CD4-positive, alpha-beta T cell treated with Interleukin-17A for 1 hour (primary cell): ENCODE results near the gene RASA3.
"Not testable (repeated sequence)": the region's sequence is repeated elsewhere in the genome, so short reads cannot be mapped to it uniquely, and the experiment has no call there.

Experiments
- DNase-seq: peaks from one replicate; pipeline ENCODE4 v3.0.0-alpha.2; 2020

RASA3 gene

DNA sequence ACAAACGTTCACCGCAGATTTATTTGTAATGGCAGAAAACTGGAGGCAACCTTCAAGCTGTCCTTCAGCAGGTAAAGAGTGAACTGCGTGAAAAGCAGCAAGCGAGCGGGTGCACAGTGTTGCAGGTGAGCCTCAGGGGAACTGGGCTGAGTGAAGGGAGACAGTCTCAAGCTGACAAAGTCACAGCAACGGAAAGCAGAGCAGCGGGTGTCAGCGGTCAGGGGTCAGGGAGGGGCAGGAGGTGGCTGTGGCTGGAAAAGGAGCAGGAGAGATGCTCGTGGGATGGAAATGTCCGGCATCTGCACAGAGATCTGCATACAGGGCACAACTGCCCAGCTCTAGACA, 8.5 kb upstream of the RASA3 start:
- DNase-seq: peak; percentile 53

DNA sequence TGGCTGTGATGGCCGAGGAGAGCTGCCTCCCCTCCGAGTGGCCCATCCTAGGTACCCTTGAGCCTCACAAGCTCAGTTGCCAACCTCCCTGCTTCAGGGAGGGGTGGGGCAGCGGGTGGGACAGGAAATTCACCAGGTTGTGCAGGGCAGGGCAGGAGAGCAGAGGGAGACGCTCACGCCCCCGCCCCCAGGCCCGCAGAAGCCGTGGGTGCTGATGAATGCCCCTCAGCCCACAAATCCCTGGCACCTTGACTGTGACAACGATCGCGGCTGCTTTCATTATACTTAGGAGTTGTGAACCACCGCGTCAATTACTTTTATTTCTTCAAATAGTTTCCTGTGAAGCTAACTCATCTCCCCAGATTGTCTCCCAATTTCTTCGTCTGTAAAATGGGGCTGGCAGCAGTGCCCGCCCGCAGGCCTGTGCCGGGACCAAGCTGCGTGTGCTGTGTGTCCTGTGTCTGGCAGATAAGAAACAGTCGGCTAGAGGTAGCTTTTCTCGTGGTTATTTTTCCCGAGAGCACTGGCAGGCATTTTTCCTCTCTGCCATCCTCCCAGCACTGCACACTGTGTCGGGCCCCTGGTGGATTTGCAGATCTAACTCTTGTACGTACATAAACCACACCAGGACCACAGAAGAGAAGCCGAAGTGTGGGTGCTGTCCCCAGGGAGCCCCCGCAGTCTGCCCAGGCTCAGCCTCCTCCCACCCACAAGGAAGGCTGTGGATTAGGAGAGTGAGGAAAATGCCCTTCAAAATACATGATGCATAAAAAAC, 7.9 kb upstream of the RASA3 start:
- DNase-seq: peak; percentile 66

DNA sequence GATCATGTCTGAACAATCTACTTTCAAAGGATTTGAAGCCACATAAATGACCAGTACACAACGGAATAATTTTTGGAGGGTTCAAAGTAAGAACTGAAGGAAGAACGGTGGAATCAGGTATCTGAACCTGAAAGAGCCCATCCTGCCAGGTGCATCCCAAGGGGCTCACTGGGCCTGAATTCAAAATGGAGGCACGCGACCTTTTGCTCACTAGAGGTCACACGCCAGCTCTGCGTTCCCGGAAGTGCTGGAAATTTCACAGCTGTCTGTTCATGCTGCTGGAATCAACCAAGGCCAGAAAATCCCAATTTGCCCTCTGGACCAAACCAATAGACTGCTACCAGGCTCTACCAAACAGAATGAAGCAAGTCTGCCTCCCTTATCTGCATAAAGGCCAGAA, 4.2 kb upstream of the RASA3 start:
- DNase-seq: no peak

DNA sequence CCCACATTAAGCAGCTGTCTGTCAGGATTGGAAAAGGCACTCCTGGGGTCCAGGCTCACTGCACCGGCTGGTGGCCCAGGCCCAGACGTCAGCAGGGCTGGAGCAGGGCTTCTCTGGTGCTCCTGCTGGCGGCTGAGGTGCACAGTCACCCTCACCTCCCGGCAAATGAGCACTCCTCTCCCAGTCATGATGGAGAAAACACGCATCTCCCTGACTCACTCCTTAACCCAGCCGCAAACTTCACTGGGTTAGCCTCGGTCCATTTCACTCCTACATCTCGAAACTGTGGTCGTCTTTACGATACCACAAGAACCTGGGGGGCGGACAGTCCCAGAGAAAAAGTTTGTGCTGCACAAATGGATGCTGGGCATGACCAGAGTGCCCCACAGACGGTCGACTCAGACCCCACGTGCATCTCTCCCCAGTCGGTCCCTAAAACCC, 3.3 kb upstream of the RASA3 start:
- DNase-seq: no peak

DNA sequence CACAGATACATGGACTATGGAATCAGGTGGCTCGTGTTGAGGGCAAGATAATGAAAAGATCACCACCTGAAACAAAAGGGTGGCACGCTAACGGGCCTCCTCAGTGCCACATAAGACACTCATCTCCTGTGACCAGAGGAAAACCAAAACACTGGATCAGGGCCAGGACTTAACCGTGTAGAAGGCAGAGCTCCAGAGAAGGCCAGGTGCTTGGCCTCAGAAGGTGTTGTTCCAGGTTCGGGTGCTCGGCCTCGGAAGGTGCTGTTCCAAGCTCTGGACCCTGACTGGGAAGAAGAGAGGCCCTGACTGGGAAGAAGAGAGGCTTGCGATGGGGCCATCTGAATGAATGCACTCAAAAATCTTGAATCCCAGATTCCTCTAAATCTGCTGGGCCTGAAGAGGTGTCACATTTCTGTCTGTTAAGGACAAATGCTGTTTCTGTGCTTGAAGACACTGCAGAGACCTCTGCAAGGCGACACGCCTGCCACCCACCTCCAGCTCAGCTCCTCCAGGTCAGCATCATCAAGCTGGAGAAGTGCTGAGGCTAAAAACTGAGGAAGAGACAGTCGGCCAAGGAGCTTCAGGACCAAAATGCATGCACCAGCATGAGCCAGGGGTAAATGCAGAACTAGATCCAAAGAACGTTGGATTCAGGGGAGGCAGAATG, 2.7 kb upstream of the RASA3 start:
- DNase-seq: no peak

DNA sequence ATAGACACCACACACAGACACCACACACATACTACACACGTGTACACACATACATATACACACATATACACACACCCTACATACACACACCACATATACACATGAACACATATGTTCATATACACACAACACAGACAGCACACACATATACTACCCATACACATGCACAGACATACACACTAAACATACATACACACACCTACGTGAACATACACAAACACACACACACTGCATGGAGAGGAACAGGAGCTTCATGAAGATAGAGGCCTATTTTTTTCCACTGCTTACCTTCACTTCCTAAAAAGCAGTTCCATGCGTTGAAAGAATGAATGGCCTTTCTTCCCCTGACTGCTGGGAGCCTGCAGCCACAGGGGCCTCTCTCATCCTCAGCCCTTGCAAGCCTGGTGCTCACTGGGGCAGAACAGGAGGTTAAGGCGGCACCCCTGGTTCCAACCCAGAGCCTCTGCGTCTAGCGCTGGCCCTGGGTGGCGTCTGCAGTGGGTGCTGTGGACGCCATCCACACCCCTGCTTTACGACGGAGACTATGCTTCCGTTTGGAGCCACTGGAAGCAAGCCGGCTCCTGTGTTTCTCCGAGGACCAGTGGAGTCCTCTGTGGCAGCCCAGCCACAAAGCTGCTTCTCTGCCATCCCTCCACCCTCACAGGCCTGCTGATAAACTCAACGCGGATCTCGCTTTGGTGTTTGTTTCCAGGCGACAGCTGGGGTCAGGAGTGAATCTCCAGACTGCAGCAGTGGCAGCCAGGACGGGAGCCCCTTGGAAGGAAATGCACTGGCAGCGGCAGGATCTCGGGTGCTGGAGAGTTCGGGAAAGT, 1.9 kb upstream of the RASA3 start:
- no peak for DNase-seq

DNA sequence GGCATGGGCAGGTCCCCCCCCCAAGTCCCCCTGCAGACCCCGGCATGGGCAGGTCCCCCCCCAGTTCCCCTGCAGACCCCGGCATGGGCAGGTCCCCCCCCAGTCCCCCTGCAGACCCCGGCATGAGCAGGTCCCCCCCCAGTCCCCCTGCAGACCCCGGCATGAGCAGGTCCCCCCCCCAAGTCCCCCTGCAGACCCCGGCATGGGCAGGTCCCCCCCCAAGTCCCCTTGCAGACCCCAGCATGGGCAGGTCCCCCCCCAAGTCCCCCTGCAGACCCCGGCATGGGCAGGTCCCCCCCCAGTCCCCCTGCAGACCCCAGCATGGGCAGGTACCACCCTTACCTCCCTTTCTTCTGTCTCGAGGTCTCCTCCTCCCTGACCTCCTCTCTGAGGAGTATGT, 1.1 kb upstream of the RASA3 start:
- not testable (repeated sequence) for DNase-seq

DNA sequence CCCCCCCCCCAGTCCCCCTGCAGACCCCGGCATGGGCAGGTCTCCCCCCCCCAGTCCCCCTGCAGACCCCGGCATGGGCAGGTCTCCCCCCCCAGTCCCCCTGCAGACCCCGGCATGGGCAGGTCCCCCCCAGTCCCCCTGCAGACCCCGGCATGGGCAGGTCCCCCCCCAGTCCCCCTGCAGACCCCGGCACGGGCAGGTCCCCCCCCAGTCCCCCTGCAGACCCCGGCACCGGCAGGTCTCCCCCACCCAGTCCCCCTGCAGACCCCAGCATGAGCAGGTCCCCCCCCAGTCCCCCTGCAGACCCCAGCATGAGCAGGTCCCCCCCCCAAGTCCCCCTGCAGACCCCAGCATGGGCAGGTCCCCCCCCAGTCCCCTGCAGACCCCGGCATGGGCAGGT, 703 bp upstream of the RASA3 start:
- DNase-seq: not testable (repeated sequence)

DNA sequence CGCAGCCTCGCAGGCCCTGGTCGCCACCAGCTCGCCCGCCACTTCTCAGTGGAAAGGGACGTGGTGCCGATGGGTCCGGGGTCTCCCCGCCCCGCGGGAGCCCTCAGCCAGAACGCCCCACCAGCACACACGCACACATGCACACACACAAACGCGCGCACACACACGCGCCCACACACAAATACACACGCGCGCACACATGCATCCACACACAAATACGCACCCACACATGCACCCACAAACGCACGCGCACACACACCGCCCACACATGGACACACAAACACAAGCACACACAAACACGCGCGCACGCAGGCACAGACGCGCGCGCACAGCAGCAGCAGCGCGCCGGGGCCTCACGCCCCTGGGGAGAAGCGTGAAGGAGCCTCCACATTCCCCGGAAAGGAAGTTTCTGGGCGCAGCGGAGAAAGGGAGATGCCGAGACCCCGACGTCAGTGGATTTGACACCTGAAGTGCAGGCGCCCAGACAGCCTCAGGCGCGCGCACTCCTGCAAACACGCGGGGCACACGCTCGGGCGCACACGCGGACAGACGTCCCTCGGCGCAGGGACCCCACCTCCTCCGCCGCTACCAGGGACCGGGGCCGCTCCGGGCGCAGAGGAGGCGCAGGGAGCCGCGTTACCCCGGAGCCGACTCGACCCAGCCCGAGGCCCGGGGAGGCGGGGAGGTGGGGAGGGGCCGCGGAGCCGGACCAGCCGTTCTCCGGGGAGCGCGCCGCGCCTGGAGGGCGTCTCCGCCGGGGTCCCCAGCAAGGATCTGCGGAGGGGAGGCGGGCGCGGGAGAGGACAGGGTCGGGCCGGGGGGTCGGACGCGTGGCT, 622 bp downstream of the RASA3 start:
- no peak for DNase-seq

DNA sequence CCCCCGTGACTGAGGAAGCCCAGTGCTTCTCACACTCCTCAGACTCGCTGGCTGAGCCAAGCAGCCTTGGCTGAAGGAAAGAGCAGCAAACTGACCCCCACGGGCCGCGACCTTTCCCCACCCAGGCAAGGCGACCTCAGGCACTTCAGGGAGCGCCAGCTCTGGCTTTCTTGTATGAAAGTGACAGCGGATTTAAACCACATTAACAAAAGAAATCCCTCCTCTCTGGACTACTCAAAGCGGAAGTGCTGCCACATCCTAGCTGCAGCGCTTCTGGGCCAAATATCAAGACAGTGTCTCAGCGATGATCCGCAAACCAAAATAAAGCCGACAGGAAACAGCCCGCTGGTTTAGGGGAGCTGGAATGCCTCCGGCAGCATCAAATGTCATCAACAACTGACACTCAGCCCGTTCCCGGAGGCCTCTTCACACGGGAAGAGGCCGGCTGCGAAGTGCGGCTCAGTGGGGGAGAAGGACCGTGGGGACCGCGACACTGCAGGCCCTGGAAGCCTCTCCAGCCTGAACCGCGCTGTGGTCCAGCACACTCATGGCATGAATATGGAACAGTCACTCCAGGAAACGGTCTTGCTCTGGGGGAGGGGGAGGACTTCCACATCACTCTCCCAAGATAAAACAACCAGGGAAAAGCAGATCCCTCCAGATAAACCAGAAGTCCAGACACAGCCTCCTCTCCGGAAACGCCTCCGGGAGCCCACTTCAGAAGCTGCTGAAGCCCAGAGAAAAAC, 1.4 kb downstream of the RASA3 start:
- peak; percentile 74 for DNase-seq

DNA sequence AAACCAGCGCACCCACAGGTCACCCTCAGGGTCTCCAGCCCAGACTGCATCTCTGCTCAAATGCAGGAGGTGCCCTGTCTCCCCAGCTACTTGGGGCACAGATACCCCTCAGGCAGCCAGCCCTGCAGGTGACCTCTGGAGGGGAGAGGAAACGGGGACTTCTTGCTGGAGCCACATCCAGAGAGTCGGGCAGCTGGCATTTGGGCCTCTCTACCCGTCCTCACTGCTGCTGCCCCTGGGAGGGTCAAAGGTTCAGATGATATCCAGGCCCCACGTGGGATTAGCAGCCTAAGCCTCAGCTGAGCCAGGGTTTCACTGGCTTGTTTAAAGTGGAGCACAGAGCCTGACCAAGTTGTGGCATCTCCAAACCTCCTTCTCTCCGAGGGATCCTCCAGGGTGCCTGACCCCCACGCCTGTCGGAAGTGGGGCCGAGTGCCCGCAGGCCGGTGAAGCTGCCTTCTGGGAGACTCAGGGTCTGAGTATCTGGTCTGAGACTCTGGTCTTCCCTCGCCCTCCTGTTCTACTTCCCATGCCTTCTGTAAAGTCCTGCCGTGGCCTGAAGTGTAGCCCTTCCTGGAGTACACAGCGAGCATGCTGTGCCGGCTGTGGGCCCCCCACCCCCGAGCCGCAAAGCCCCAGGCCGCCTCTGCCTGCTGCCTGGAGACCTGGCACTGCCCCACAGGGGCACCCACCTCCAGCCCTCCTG, 2.1 kb downstream of the RASA3 start:
- DNase-seq: no peak

DNA sequence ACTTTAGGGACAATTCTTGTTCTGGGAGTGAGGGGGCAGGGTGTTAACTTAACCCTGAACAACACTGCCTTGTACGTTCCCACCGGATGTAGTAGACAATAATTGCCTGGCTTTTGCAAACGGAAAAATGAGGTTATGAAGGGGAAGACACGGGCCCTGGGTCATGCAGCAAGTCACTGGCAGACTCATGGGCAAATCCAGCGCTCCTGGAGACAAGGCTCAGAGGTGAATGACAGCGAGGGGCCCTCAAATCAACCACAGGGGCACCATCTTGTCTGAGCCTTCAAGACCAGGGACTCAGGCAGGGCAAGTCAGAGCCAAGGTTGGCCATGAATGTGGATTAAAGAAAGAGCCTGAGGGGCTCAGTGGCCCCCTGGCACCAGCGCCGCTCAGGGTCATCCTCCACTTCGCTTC, 2.8 kb downstream of the RASA3 start:
- DNase-seq: no peak

DNA sequence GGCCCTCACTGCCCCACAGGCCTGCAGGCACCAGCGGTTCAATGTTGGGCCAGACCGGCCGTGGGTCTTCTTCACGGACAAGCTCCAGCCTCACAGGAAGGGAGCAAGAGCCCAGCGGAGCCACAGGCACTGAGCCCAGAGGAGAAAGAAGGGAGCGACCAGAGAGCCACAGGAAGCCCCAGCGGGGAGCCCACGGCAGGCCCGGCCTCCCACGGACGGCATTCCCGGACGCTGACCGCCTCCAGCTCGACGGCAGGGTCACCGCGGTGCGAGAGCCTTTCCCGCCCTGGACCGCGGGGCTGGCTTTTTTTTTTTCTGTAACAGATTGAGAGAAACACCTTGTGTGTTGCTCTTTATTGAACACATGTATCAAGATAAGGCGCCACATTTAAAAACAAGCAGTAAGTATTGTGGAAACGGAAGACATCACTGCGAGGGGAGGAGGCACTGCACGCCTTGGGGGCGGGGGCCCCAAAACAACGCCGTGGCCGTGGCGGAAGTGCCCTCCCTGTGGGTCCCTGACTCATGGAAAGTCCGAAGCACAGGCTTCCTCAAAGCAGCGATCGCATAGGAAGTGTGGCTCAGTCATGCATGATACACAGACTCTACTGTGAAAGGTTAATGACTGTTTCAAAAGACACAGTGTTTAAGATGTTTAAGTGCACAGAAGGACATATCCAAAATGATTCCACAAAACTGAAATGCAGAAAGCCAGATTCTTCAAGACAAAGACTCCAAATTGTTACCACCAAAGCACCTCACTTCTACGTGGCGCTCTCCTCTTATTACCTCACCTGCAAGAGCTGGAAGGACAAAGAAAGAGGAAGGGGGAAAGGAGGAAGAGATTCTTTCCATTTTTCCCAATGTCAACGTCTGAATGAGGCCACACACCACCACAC, 3.5 kb downstream of the RASA3 start:
- peak; percentile 90 for DNase-seq

DNA sequence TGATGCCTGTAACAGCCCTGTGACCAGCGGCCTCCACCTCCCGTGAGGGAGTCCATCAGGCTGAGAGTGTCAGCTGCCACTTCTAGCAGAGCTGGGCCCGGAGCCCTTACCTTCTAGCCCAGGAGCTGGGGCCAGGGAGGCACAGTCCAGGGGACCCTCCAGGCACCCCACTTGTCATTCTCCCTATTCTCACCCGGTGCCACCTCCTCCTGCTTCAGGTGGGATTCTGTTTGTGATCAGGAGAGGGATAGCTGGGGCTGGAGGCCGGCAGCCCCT, 4.1 kb downstream of the RASA3 start:
- DNase-seq: no peak

DNA sequence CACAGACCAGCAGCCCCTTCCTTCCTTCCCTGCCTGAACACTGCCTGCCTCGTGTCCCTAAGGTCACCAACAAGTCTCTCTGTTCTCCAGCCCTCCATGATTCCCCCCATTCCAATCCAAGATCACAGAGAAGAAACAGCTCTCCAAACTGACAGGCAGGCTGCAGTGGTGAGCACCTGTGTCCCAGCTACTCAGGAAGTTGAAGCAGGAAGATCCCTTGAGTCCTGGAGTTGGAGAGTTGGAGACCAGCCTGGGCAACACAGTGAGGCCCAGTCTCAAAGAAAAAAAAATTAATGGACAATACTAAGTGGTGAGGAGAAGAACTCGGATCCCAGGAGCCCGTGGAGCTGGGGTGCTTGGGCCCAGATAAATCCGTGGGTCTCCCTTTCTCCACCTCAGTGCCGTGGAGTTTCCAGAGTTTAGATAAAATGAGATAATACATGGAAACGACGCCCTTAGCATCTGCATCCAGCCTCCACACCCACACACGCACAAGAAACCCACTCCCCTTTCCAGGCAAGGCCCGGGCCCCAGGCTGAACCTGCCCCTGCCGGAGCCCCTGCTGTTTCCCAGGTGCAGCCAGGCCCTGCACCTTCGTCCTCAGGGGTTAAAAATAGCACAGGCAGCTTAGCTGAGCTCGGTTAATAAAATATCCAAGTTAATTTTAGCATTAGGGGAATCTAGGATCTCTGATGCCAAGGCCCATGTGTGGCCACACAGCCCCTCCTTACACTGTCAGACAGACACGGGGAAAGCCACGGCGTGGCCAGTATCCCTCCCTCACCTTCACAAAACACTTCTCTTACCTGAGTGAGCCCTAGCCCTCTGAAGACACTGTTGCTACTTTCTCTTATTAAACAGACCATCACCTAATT, 4.7 kb downstream of the RASA3 start:
- no peak for DNase-seq

DNA sequence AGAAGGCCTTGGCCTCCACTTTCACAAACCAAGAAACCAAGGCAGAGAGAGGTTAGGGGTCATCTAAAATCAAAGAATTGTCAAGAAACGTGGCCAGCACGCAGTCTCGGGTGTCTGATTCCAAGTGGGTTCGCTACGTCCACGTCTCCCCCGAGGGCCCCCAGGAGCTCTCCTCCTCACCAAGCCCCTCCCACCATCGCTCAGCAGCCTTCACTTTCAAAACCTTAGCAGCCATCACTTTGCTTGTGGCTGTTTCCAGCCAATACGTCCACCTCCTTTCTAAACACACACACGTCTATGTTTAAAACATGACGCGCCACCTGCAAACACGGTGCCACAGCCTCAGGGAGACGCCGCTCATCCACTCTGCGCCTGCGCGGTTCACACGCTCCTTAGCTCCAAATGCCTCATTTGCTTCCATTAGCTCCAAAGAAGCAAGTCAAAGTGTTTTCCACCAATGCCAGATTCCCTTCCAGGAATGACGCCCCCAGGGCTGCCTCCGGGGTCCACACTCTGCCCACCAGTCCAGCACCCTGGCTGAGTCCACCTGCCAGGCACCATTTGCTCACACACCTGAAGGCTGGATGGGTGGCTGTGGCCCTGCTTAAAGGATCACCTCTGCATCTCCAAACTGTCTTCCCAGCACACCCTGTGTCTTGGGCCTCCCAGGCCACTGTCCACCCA, 5.5 kb downstream of the RASA3 start:
- DNase-seq: no peak

DNA sequence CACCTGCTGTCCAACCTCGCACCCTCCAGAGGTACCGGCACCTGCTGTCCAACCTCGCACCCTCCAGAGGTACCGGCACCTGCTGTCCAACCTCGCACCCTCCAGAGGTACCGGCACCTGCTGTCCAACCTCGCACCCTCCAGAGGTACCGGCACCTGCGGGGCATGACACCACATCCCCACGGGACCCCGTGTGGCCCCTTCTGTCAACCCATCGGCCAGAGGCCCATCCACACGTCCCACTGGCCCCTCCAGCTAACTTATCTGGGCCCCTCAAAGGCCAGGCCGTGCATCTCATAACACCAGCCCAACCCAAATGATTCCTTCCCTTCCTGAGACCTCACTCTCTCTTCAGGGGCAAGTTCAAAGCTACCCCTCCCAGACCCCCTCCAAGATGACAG, 6.3 kb downstream of the RASA3 start:
- DNase-seq: not testable (repeated sequence)

DNA sequence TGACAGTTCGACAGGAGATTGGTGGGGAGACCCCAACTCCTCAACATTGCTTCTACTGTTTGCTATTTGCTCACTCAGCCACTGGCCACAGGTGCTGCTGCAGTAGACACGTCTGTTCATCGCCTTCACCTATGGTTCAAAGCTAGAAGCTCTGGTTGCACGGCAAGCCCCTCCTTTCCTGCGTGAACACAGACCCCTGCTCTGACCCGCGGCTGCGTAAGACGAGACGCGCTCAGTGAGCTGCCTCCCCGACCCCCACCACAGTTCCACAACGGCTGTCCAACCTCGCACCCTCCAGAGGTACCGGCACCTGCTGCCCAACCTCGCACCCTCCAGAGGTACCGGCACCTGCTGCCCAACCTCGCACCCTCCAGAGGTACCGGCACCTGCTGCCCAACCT, 6.8 kb downstream of the RASA3 start:
- DNase-seq: no peak

DNA sequence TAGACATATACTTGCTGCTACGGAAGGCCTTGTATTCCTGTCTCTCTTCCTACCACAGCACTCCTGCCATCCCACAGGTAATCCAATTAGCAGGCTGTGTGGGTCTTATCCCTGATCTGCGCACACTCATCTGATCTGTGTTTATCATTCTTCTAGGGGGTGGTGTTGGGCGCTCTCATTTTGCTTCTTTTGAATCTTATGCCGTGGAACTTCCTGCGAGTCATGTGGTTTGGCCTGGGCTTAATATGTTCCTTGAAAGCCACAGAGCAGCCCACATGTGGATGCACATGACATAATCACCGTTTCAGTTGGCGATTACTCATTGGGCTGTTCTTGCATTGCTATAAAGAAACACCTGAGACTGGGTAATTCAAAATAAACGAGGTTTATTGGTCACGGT, 7.5 kb downstream of the RASA3 start:
- DNase-seq: peak; percentile 71
